ENCODE data around the gene RYR3. TPM values are rescaled to one million over a fixed set of nuclear protein-coding genes. Genes with fewer than 3 reads are reported as not detected.

The RYR3 gene
- total and polyA plus RNA-seq, 5 donors, result 0.06 to 0.28 (median 0.09) TPM

- no peak for ATAC-seq
- no peak overlapping the region for H3K4me3 ChIP-seq (ENCODE audit: low read length)
- 76% methylated on average over 6 of the region's 6 CpGs for WGBS
- no peaks in the 10 kb centered on the region for H3K9me3 ChIP-seq (ENCODE audit: control insufficient read depth, low read length)
- intact Hi-C loops (cut with DNase I), result no loop called here
- H3K4me1 ChIP-seq (ENCODE audit: control insufficient read depth, insufficient read depth, low read length), result no peaks in the 10 kb centered on the region
- no peaks in the 10 kb centered on the region for H3K27me3 ChIP-seq (ENCODE audit: control insufficient read depth, insufficient read depth)
- DNase-seq, result no peak
- H3K27ac ChIP-seq (ENCODE audit: low read length), result no peak overlapping the region
These were observed 11.3 kb downstream of the RYR3 start for GRCh38 chr15:33322091-33322490.

- Histone ChIP-seq H3K27ac (ENCODE audit: low read length) (no peak overlapping the region), H3K27me3 (ENCODE audit: control insufficient read depth, insufficient read depth) (no peaks in the 10 kb centered on the region), H3K9me3 (ENCODE audit: control insufficient read depth, low read length) (no peaks in the 10 kb centered on the region), H3K4me3 (ENCODE audit: low read length) (no peak overlapping the region), H3K4me1 (ENCODE audit: control insufficient read depth, insufficient read depth, low read length) (no peaks in the 10 kb centered on the region)
- 90% methylated on average over 2 of the region's 2 CpGs for WGBS
- DNase-seq (no peak), ATAC-seq (no peak)
- intact Hi-C loops (cut with DNase I), result no loop called here
These were observed 13.8 kb downstream of the RYR3 start for GRCh38 chr15:33324609-33325008.

- no peaks in the 10 kb centered on the region for H3K9me3 ChIP-seq (ENCODE audit: control insufficient read depth, low read length)
- ATAC-seq (no peak), DNase-seq (no peak)
- 88% methylated on average over 2 of the region's 2 CpGs for WGBS
- no peaks in the 10 kb centered on the region for H3K4me1 ChIP-seq (ENCODE audit: control insufficient read depth, insufficient read depth, low read length)
- H3K4me3 ChIP-seq (ENCODE audit: low read length), result no peak overlapping the region
- H3K27ac ChIP-seq (ENCODE audit: low read length), result no peak overlapping the region
- H3K27me3 ChIP-seq (ENCODE audit: control insufficient read depth, insufficient read depth), result no peaks in the 10 kb centered on the region
- intact Hi-C loops (cut with DNase I), result no loop called here
These were observed 16.1 kb downstream of the RYR3 start for GRCh38 chr15:33326908-33327307.

- ATAC-seq (no peak), DNase-seq (no peak)
These were observed 17.3 kb downstream of the RYR3 start for GRCh38 chr15:33328106-33328505.

DNA sequence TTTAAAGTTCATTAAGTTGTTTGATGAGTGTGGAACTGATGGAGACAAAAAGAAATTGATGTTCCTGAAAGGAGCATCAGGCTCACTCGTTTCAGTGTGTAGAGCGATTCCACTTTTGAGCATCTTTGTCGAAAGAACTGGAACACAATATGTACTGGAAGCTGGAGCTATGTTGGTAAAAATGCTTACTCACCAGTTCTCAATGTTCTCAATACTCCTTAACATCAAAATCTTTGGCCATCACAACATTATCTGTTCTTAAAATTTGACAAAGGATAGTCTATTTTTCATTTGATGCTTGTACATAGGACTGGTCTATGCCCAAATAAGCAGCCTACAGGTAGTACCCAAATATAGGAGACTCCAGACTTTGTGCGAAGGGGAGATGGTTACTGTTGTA, 18.7 kb downstream of the RYR3 start:
- Histone ChIP-seq H3K4me1 (ENCODE audit: control insufficient read depth, insufficient read depth, low read length) (no peaks in the 10 kb centered on the region), H3K27me3 (ENCODE audit: control insufficient read depth, insufficient read depth) (no peaks in the 10 kb centered on the region), H3K4me3 (ENCODE audit: low read length) (no peak overlapping the region), H3K9me3 (ENCODE audit: control insufficient read depth, low read length) (no peaks in the 10 kb centered on the region), H3K27ac (ENCODE audit: low read length) (no peak overlapping the region)
- no peak for ATAC-seq
- intact Hi-C loops (cut with DNase I), result no loop called here
- 94% methylated on average over 4 of the region's 4 CpGs for WGBS
- DNase-seq, result no peak

More at GRCh38 chr15:33328106-33328505, 17.3 kb downstream of the RYR3 start:
- intact Hi-C loops (cut with DNase I), result no loop called here
- 44% methylated on average over 3 of the region's 3 CpGs for WGBS
- Histone ChIP-seq H3K4me1 (ENCODE audit: control insufficient read depth, insufficient read depth, low read length) (no peaks in the 10 kb centered on the region), H3K27ac (ENCODE audit: low read length) (no peak overlapping the region), H3K9me3 (ENCODE audit: control insufficient read depth, low read length) (no peaks in the 10 kb centered on the region), H3K4me3 (ENCODE audit: low read length) (no peak overlapping the region), H3K27me3 (ENCODE audit: control insufficient read depth, insufficient read depth) (no peaks in the 10 kb centered on the region)

- Histone ChIP-seq H3K9me3 (ENCODE audit: control insufficient read depth, low read length) (no peaks in the 10 kb centered on the region), H3K27ac (ENCODE audit: low read length) (no peak overlapping the region), H3K27me3 (ENCODE audit: control insufficient read depth, insufficient read depth) (no peaks in the 10 kb centered on the region), H3K4me3 (ENCODE audit: low read length) (no peak overlapping the region), H3K4me1 (ENCODE audit: control insufficient read depth, insufficient read depth, low read length) (no peaks in the 10 kb centered on the region)
- DNase-seq (no peak), ATAC-seq (no peak)
- 69% methylated on average over 3 of the region's 3 CpGs for WGBS
- intact Hi-C loops (cut with DNase I), result no loop called here
These were observed 20.2 kb downstream of the RYR3 start for GRCh38 chr15:33330931-33331330.

- 60% methylated on average over 4 of the region's 4 CpGs for WGBS
- intact Hi-C loops (cut with DNase I), result no loop called here
- no peak overlapping the region for H3K4me3 ChIP-seq (ENCODE audit: low read length)
- ATAC-seq (no peak), DNase-seq (no peak)
- no peaks in the 10 kb centered on the region for H3K9me3 ChIP-seq (ENCODE audit: control insufficient read depth, low read length)
- no peak overlapping the region for H3K27ac ChIP-seq (ENCODE audit: low read length)
- no peaks in the 10 kb centered on the region for H3K4me1 ChIP-seq (ENCODE audit: control insufficient read depth, insufficient read depth, low read length)
- H3K27me3 ChIP-seq (ENCODE audit: control insufficient read depth, insufficient read depth), result no peaks in the 10 kb centered on the region
These were observed 31.2 kb downstream of the RYR3 start for GRCh38 chr15:33341953-33342352.

GRCh38 chr15:33343275-33343674, 32.5 kb downstream of the RYR3 start:
- 77% methylated on average over 5 of the region's 5 CpGs for WGBS
- Histone ChIP-seq H3K4me1 (ENCODE audit: control insufficient read depth, insufficient read depth, low read length) (no peaks in the 10 kb centered on the region), H3K27me3 (ENCODE audit: control insufficient read depth, insufficient read depth) (no peaks in the 10 kb centered on the region), H3K4me3 (ENCODE audit: low read length) (no peak overlapping the region), H3K9me3 (ENCODE audit: control insufficient read depth, low read length) (no peaks in the 10 kb centered on the region), H3K27ac (ENCODE audit: low read length) (no peak overlapping the region)
- intact Hi-C loops (cut with DNase I), result no loop called here
- ATAC-seq, result no peak
- DNase-seq, result no peak

DNA sequence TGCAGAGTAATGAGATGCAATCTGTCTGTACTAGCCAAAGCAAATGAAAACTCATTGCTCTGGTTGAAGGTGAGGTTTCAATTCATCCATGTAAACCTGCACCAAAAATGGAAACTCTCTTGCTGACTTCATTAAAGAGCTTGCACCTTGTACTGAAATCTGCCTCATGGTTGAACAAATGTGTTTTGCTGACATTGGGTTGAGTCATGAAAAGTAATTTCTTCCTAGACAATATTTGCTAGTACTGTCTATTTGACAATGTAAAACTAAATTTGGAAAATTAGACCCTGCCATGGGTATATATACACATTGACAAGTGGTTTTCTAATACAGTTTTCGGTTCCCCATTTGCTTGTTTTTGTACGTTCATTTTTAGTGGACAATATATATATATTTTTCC, 33.3 kb downstream of the RYR3 start:
- 87% methylated on average over 2 of the region's 2 CpGs for WGBS
- ATAC-seq, result no peak
- Histone ChIP-seq H3K27ac (ENCODE audit: low read length) (no peak overlapping the region), H3K9me3 (ENCODE audit: control insufficient read depth, low read length) (no peaks in the 10 kb centered on the region), H3K4me1 (ENCODE audit: control insufficient read depth, insufficient read depth, low read length) (no peaks in the 10 kb centered on the region), H3K27me3 (ENCODE audit: control insufficient read depth, insufficient read depth) (no peaks in the 10 kb centered on the region), H3K4me3 (ENCODE audit: low read length) (no peak overlapping the region)
- no peak for DNase-seq
- intact Hi-C loops (cut with DNase I), result no loop called here

- DNase-seq (no peak), ATAC-seq (no peak)
- 82% methylated on average over 1 of the region's 1 CpG for WGBS
- Histone ChIP-seq H3K27me3 (ENCODE audit: control insufficient read depth, insufficient read depth) (no peaks in the 10 kb centered on the region), H3K27ac (ENCODE audit: low read length) (no peak overlapping the region), H3K9me3 (ENCODE audit: control insufficient read depth, low read length) (no peaks in the 10 kb centered on the region), H3K4me3 (ENCODE audit: low read length) (no peak overlapping the region), H3K4me1 (ENCODE audit: control insufficient read depth, insufficient read depth, low read length) (no peaks in the 10 kb centered on the region)
- intact Hi-C loops (cut with DNase I), result no loop called here
These were observed 33.8 kb downstream of the RYR3 start for GRCh38 chr15:33344530-33344929.

DNA sequence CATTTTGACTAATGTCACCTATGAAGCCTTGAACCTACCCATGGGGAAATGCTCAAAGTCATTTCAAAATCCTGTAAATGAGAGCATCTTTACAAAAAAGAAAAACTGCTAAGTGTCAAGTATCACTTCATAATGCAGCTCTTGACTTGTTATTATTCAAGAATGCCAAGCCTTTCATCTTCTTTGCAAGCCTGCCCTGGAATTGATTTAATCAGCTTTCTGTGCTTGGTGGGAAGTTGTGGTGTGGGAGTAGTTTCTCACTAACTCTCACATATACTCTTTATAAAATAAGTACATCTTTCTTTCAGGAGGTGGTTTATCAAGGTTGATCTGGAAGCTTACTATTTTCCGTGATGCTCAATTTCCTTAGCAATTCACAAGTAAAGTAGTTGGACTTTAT, 43.6 kb downstream of the RYR3 start:
- no peaks in the 10 kb centered on the region for H3K4me1 ChIP-seq (ENCODE audit: control insufficient read depth, insufficient read depth, low read length)
- H3K27me3 ChIP-seq (ENCODE audit: control insufficient read depth, insufficient read depth), result no peaks in the 10 kb centered on the region
- 77% methylated on average over 1 of the region's 1 CpG for WGBS
- DNase-seq, result no peak
- no peak overlapping the region for H3K27ac ChIP-seq (ENCODE audit: low read length)
- intact Hi-C loops (cut with DNase I), result no loop called here
- no peak overlapping the region for H3K4me3 ChIP-seq (ENCODE audit: low read length)
- no peaks in the 10 kb centered on the region for H3K9me3 ChIP-seq (ENCODE audit: control insufficient read depth, low read length)
- ATAC-seq, result no peak

- ATAC-seq (no peak), DNase-seq (no peak)
- intact Hi-C loops (cut with DNase I), result no loop called here
- WGBS, result 72% methylated on average over 4 of the region's 4 CpGs
- no peak overlapping the region for H3K4me3 ChIP-seq (ENCODE audit: low read length)
- H3K4me1 ChIP-seq (ENCODE audit: control insufficient read depth, insufficient read depth, low read length), result no peaks in the 10 kb centered on the region
- H3K9me3 ChIP-seq (ENCODE audit: control insufficient read depth, low read length), result no peaks in the 10 kb centered on the region
- no peaks in the 10 kb centered on the region for H3K27me3 ChIP-seq (ENCODE audit: control insufficient read depth, insufficient read depth)
- no peak overlapping the region for H3K27ac ChIP-seq (ENCODE audit: low read length)
These were observed 47.1 kb downstream of the RYR3 start for GRCh38 chr15:33357845-33358244.

Measured in right cardiac atrium (tissue), 5 donors.